ENCODE data around the gene NCOA5. TPM values are rescaled to one million over a fixed set of nuclear protein-coding genes. Genes with fewer than 3 reads are reported as not detected.

NCOA5 gene
- total RNA-seq, 1 experiment from 2014 or later = 40.3 TPM

DNA sequence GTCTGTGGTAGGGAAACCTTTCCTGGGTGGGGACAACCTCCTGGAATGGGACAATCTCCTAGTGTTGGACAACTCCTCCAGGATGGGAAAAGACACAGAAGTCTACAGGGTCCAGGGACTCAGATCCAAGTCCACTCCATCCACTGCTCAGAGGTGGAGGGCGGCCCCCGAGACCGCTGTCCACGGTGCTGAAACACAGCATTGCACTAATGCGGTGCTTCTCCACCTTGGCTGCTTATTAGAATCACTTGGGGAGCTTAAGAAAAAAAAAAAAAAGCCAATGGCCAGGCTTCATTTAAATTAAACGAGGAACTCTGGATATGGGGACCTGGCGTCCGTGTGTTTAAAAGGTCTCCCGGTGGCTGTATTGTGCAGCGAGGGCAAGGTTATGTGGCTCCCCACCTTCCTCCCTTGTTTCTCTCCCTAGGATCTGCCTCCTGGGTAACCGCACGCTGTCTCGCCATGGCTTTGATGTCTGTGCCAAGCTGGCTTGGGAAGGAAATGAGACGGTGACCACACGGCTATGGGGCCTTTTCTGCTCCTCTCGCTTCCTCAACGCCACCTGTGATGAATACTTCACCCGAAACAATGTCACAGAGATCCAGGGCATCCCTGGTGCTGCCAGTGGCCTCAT is 48.7 kb downstream of the NCOA5 start:
- peak; percentile 49 for DNase-seq (ENCODE audit: low spot score)

DNA sequence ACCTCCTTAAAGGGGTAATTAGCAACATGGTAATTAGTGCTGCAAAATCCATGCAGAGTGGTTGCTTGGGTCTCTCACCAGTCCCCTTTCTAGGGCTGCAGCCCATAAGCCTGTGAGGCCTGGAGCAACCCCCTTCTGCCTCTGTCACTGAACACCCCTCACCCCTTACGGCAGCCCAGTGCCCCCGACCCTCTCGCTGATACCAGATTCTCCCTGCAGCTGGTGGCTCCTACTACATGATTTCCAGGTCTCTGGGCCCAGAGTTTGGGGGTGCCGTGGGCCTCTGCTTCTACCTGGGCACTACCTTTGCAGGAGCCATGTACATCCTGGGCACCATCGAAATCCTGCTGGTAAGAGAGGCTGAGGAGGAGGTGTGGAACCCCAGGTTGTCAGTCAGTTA is 52.7 kb downstream of the NCOA5 start:
- no peak for DNase-seq (ENCODE audit: low spot score)

DNA sequence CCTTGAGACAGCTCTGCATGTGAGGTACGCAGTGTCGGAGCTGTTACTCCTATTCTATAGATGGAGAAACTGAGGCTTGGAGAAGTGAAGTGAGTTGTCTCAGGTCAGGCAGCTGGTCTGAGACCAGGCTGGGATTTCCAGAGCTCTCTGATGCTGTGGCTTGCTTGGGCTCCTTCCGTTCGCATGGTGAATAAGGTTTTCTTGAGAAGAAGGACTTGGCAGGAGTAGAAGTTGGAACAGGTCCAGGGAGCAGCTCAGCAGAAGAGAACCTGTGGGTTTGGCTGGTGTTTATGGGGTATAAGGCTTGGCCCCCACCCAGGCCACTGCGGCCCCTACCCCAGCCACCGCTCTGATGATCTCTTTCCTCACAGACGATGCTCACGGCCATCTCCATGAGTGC is 53.4 kb downstream of the NCOA5 start:
- DNase-seq (ENCODE audit: low spot score) = no peak

DNA sequence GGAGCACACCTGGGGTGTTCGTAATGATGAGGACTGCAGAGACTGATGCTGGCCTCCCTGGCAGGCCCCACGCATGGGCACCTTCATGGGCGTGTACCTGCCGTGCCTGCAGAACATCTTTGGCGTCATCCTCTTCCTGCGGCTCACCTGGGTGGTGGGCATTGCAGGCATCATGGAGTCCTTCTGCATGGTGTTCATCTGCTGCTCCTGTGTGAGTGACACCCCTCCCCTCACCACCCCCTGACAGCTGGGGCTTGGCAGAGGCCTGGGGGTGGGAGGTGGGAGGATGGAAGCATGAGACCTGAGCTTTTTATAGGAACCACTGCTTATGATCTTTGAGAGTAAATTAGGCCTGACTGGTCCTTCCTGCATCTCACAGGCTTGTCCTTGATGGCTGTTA is 54.0 kb downstream of the NCOA5 start:
- no peak for DNase-seq (ENCODE audit: low spot score)

DNA sequence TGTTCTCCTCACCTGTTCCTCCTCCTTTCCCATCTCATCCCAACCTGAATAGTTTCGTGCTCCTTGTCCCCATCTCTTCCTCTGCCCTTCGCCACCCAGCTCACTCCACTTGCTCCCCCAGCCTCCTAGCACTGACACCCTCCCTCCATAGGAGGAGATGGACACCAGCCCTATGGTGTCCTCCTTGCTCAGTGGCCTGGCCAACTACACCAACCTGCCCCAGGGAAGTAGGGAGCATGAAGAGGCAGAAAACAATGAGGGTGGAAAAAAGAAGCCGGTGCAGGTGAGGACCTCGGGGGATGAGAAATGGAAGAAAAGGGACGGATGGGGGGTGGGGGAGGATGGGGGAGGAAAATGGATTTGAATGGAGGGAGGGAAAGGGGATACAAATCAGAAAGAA is 54.5 kb downstream of the NCOA5 start:
- no peak for DNase-seq (ENCODE audit: low spot score)

DNA sequence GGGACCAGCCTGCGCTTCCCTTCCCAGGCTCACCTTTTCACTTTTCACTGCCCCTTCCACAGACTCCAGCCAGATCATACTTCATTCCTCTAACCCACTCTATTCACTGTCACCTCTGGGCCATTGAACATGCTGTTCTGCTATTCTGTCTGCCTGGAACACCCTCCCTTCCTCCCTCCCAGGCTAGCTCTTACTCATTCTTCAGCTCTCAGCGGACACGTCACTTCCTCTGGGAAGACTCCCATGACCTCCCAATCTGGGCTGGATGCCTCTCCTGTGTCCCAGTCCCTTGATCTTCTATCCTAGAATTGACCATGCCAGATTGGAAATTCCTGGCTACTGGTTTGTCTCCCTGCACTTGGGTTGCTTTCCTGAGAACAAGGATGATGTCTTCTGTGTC is 55.7 kb downstream of the NCOA5 start:
- peak; percentile 22 for DNase-seq (ENCODE audit: low spot score)

GRCh38 chr20:46031701-46032254 is 58.0 kb downstream of the NCOA5 start:
- DNase-seq (ENCODE audit: low spot score) = no peak

DNA sequence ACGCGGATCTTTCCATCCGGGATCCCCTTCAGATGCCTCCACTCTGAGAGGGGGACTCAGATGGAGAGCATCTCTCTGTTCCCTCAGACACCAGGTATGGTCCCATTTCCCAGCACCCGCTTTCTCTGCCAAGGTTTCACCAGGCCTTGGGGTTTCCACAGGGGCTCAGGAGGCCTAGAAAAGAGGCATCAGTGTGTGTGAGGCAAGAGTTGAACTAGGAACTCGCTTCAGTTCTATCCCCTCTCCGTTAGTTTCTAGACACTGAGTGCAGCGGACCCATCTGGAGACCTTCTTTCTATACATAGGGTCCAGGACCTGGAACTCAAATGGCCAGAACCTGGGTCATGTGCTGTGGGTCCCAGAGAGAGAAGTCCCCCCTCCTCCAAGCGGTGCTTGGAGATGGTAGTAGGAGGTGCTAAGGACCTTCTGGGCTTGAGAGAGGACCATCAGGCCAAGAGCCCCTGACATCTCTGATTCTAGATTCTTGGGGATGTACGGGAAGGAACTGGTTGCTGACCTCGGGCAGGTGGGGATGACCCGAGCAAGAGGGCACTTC is 58.7 kb downstream of the NCOA5 start:
- DNase-seq (ENCODE audit: low spot score) = no peak

DNA sequence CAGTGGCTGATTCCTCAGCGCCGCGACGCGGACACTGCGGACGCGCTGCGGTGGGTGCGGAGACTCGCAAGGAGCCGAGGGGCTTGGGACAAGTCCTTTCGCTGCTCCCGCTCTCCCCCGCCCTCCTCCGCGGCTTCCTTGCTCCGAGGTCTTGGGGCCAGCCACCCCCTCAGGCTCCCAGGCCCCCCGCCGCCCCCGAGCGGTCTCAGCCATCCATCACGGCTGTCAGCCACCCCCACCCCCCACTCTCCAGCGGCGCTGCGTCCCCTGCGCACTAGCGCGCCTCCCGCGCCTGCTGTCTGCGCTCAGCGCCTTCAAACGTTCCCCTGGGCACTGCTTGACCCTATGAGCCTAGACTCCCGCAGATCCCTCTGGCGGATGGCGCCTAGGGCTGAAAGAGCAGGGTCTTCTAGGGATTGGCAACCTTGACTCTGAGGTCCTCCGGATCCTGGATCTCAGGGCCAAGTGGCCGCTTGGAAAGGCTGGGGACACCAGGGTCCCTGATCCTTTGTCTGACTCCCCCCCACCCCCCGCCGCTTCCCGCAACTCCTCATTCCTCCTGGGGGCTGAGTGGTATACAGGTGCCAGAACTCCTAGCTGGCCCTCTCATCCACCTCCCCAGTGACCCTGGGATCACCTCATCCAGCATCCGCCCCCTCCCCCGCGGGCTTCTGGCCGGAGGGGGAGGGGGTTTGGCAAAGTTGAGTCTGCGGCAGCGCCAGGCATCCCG is 59.3 kb downstream of the NCOA5 start:
- DNase-seq (ENCODE audit: low spot score) = no peak

GRCh38 chr20:46028772-46029371 is 60.9 kb downstream of the NCOA5 start, which contains the start of gene SLC12A5:
Gene SLC12A5, plus strand, starts transcription at chr20:46029215. Its CDS starts 130 bp downstream, at chr20:46029345.
- DNase-seq (ENCODE audit: low spot score) = no peak

DNA sequence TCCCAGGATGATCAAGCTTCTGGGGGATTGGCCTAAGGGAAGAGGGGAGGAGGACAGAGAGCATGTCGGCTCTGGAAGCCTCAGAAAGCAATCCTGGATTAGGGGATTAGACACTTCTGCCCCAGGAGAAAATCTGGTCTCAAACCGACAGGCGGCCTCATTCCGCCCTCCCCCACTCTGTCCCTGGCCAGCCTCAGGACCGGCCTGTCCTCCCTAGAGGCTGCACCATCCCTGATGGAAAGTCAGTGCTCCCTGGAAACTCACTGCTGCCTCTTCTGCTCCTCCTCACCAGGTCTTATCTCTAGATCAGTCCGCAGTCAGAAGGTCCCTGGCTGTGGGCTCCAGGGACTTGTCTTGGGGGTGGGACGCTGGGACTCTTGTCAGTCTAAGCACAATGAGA is 61.7 kb downstream of the NCOA5 start:
- no peak for DNase-seq (ENCODE audit: low spot score)

DNA sequence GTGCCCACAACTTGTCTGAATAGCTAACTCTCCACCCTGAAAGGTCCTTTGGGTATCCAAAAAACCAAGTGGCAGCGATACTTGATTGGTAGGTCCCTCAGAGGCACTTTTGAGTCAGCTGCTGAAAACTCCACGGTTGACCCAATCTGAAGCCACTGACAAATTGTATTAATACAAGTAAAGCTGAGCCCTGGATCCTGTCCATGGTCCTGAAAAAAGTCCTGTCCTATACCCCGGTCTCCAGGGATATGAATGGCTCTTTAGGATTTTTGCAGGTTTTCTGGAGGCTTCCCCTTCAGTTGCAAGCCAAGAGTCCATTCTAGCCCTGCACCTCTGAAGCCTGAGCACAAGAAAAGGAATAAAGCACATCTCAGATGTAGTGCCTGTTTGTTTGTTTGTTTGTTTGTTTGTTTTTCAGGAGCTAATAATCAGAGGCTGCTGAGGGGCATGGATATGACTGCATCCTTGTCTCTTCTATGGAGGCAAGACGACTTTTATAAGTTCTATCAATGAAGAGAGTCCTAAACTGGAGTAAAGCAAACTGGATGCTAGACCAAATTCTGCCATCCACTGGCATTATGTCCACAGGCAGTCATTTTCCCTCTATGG is 62.4 kb downstream of the NCOA5 start:
- DNase-seq (ENCODE audit: low spot score) = peak; percentile 65

DNA sequence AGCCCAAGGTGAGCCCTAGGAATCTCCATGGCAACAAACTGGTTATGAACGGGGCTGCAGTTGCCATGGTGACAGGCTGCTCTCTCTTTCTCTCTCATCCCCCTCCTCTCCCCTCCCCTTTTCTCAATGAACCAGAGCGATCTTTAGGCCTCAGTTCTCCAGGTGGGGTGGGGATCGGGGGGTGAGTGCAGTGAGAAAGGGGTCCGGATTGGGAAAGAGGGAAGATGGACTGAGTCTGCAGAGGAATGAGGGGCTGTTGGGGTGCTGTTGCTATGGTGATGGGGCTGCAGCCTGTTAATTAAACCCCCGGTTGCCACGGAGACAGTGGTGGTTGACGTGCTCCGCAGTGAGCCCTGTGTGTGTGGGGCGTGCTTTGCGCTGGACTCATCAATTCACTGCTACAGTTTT is 64.4 kb downstream of the NCOA5 start:
- DNase-seq (ENCODE audit: low spot score) = no peak

DNA sequence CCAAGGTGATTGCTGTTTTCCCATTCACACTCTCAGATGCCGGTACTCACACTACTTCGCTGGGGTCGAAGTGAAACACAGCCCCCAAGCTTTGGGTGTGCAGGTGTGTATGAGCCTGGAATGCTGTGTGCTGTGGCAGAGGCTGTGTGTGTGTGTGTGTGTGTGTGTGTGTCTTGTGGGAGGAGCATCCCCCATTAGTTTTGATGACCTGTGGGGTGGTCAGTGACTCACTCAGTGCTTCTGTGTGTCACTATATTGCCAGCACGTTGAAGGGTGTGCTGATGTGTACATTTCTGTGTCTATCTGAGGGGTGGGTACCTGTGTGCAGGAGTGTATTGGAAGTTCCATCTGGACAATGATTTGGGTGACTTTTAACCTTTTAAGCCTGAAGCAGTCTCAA is 65.8 kb downstream of the NCOA5 start:
- no peak for DNase-seq (ENCODE audit: low spot score)

GRCh38 chr20:46023148-46023484 is 66.6 kb downstream of the NCOA5 start:
- no peak for DNase-seq (ENCODE audit: low spot score)

DNA sequence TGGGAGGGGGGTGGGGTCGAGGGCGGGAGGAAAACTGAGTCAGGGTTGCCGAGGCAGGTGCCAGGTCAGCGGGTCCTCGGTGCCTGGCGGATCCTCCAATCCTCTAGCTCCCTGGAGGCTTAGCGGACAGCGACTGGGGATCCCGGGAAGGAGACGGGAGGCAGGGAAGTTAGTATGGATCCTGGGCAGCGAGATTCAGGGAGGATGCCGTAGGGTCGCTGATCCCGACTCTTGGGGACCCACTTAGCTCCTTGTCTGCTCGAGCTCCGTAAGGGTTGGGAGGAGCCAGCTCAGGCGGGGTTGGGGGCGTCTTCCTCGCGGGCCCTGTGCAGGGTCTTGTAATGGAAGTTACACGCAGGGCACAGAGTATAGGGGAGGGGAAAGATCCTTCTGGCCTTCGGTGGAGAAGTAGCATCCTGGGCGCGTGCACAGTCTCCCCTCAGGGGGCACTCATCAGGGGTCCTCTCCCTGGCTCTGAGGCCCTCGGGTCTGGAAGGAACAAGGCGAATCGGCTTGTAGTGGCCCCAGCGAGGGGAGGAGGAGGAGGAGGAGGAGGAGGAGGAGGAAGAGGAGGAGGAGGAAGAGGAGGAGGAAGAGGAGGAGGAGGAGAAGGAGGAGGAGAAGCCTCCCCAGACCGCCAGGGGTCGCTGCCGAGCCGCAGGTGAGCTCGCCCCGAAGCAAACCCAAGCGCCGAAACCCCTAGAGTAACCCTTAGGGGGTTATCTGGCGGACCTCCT is 67.2 kb downstream of the NCOA5 start:
- DNase-seq (ENCODE audit: low spot score) = peak; percentile 62

- DNase-seq (ENCODE audit: low spot score) = peak; percentile 57
These were observed 68.1 kb downstream of the NCOA5 start for GRCh38 chr20:46021361-46022359.

GRCh38 chr20:46020555-46020954 is 69.2 kb downstream of the NCOA5 start:
- DNase-seq (ENCODE audit: low spot score) = no peak

GRCh38 chr20:46018611-46019010 is 71.2 kb downstream of the NCOA5 start:
- no peak for DNase-seq (ENCODE audit: low spot score)

- no peak for DNase-seq (ENCODE audit: low spot score)
These were observed 71.7 kb downstream of the NCOA5 start for GRCh38 chr20:46018112-46018511.
